GM12864 (cell line): ENCODE results near the gene PRIMA1.

Source experiments
- DNase-seq: peaks from one replicate; pipeline ENCODE4 v3.0.0-alpha.2; 2011; ENCODE audit warnings: low read depth
- H3K4me3 ChIP-seq: 2 replicates; pipeline ENCODE4 v1.5.1; 2011; ENCODE audit warnings: mild to moderate bottlenecking, low read depth, low read length, control low read depth
- CTCF ChIP-seq: IDR thresholded peaks from 2 replicates; pipeline ENCODE4 v1.5.1; 2011; ENCODE audit warnings: low read depth, mild to moderate bottlenecking, moderate library complexity, low read length, control low read depth, inconsistent platforms; ENCODE audit errors: missing control alignments

Gene PRIMA1

GRCh38 chr14:93794756-93795155, 6.5 kb upstream of the PRIMA1 start:
- no peak for TF ChIP-seq CTCF
- no peak overlapping the region for H3K4me3 ChIP-seq
- no peak for DNase-seq

GRCh38 chr14:93793555-93794324, 5.5 kb upstream of the PRIMA1 start:
- H3K4me3 ChIP-seq: no peak overlapping the region
- TF ChIP-seq CTCF: no peak
- no peak for DNase-seq

GRCh38 chr14:93792391-93792790, 4.1 kb upstream of the PRIMA1 start:
- no peak for TF ChIP-seq CTCF
- no peak overlapping the region for H3K4me3 ChIP-seq
- DNase-seq: no peak

GRCh38 chr14:93790966-93791365, 2.7 kb upstream of the PRIMA1 start:
- H3K4me3 ChIP-seq: no peak overlapping the region
- no peak for DNase-seq

GRCh38 chr14:93789228-93790130, 1.2 kb upstream of the PRIMA1 start:
- no peak overlapping the region for H3K4me3 ChIP-seq
- TF ChIP-seq CTCF: no peak
- DNase-seq: no peak

More at GRCh38 chr14:93790966-93791365, 2.7 kb upstream of the PRIMA1 start:
- no peak for TF ChIP-seq CTCF

- TF ChIP-seq CTCF: no peak
- no peak for DNase-seq
- no peak overlapping the region for H3K4me3 ChIP-seq
Observed at GRCh38 chr14:93788543-93789227, 400 bp upstream of the PRIMA1 start.
